GM12878 (cell line): Measurements from ENCODE around the gene ZSWIM7.

Experiments
- ATF3 ChIP-seq: IDR thresholded peaks from 2 replicates; pipeline ENCODE4 v1.6.1; 2011; ENCODE audit warnings: low read depth, mild to moderate bottlenecking, low read length, moderate library complexity, borderline replicate concordance; ENCODE audit errors: extremely low read depth
- CREM ChIP-seq: IDR thresholded peaks from 2 replicates; pipeline ENCODE4 v1.6.1; 2014; ENCODE audit warnings: antibody characterized with exemption, low read depth
- EGR1 ChIP-seq, 2 experiments: IDR thresholded peaks; 1 replicate in 1 of 2; 2 replicates in 1 of 2; pipeline ENCODE4 v1.6.1; 2011 to 2012; ENCODE audit warnings: low read depth in 2 of 2, low read length in 2 of 2, borderline replicate concordance in 1 of 2, mild to moderate bottlenecking in 1 of 2, moderate library complexity in 1 of 2
- MYC ChIP-seq: IDR thresholded peaks from 2 replicates; pipeline ENCODE4 v1.6.1; 2011; ENCODE audit warnings: mild to moderate bottlenecking, low read length, moderate library complexity, inconsistent platforms; ENCODE audit not compliant: insufficient read depth, insufficient replicate concordance, insufficient read length, severe bottlenecking
- POLR2A ChIP-seq: IDR thresholded peaks from 2 replicates; pipeline ENCODE4 v1.6.1; 2011; ENCODE audit warnings: low read depth, mild to moderate bottlenecking, low read length
- POLR2AphosphoS5 ChIP-seq: IDR thresholded peaks from 2 replicates; pipeline ENCODE4 v1.6.1; 2011; ENCODE audit warnings: mild to moderate bottlenecking, low read length, inconsistent platforms
- SRF ChIP-seq, 2 experiments: IDR thresholded peaks; 2 replicates each; pipeline ENCODE4 v1.6.1; 2011; ENCODE audit warnings: low read depth in 2 of 2, low read length in 2 of 2, mild to moderate bottlenecking in 1 of 2, moderate library complexity in 1 of 2

DNA sequence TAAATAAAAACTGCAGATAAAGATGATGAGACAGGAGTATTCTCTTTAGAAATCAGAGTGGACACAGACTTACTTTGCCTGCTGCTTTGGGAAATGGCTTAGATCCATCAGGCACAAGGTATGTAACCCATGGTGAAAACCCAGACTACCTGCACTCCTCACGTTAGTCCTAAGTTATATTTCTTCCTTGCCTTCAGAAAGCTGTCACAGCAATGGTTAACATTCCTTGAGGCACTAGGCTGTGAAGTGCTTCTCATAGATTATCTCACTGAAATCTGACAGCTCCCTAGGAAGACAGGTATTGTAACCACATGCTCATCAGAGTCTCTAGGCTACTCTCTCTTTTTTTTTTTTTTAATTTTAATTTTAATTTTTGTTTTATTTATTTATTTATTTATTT, 20.9 kb downstream of the ZSWIM7 start:
- no peak for TF ChIP-seq POLR2A
- no peak for TF ChIP-seq POLR2AphosphoS5
- TF ChIP-seq CREM: no peak
- no peak for TF ChIP-seq ATF3
- TF ChIP-seq SRF (IDR thresholded peaks at IDR 0.05; ENCODE audit: low read depth in 2 of 2, low read length in 2 of 2): no peak
- TF ChIP-seq EGR1 (IDR thresholded peaks at IDR 0.05; ENCODE audit: borderline replicate concordance in 1 of 2, low read depth in 2 of 2, low read length in 2 of 2): no peak
- no peak for TF ChIP-seq MYC
